ENCODE measurements around the gene HCAR3.
"Not testable (repeated sequence)": the region's sequence is repeated elsewhere in the genome, so short reads cannot be mapped to it uniquely, and the experiment has no call there.

The HCAR3 gene

GRCh38 chr12:122716658-122717057 lies at the start of gene HCAR3:
TSS of gene HCAR3 (minus strand) at chr12:122716811. CDS start at chr12:122716737, 74 bp downstream.
- peak; percentile 47 for DNase-seq (ENCODE audit: low read depth)

- DNase-seq (ENCODE audit: low read depth), result no peak
These were observed 41.0 kb upstream of the HCAR3 start for GRCh38 chr12:122757568-122757967.

- no peak for DNase-seq (ENCODE audit: low read depth)
These were observed 38.2 kb upstream of the HCAR3 start for GRCh38 chr12:122754790-122755189.

- peak; percentile 8 for DNase-seq (ENCODE audit: low read depth)
These were observed 36.7 kb upstream of the HCAR3 start for GRCh38 chr12:122753319-122753650.

GRCh38 chr12:122752464-122753318 lies 36.1 kb upstream of the HCAR3 start, which contains the start of gene DENR:
TSS of gene DENR (plus strand) at chr12:122752824. CDS start at chr12:122753702, 878 bp downstream.
- DNase-seq (ENCODE audit: low read depth), result peak; percentile 96

GRCh38 chr12:122750781-122751515 lies 34.3 kb upstream of the HCAR3 start:
- not testable (repeated sequence) for DNase-seq (ENCODE audit: low read depth)

- DNase-seq (ENCODE audit: low read depth), result no peak
These were observed 33.1 kb upstream of the HCAR3 start for GRCh38 chr12:122749569-122750332.

- DNase-seq (ENCODE audit: low read depth), result no peak
These were observed 30.9 kb upstream of the HCAR3 start for GRCh38 chr12:122747224-122748135.

GRCh38 chr12:122743895-122744525 lies 27.4 kb upstream of the HCAR3 start:
- DNase-seq (ENCODE audit: low read depth), result no peak

GRCh38 chr12:122740351-122740750 lies 23.7 kb upstream of the HCAR3 start:
- DNase-seq (ENCODE audit: low read depth), result peak; percentile 8

GRCh38 chr12:122738571-122738970 lies 22.0 kb upstream of the HCAR3 start:
- no peak for DNase-seq (ENCODE audit: low read depth)

GRCh38 chr12:122732611-122733010 lies 16.0 kb upstream of the HCAR3 start:
- DNase-seq (ENCODE audit: low read depth), result no peak

- no peak for DNase-seq (ENCODE audit: low read depth)
These were observed 15.6 kb upstream of the HCAR3 start for GRCh38 chr12:122732170-122732569.

GRCh38 chr12:122730215-122731014 lies 13.8 kb upstream of the HCAR3 start, which contains the start of gene HCAR1:
TSS of gene HCAR1 (minus strand) at chr12:122730844. CDS start at chr12:122730339, 505 bp downstream.
- DNase-seq (ENCODE audit: low read depth), result peak; percentile 47

- DNase-seq (ENCODE audit: low read depth), result no peak
These were observed 13.1 kb upstream of the HCAR3 start for GRCh38 chr12:122729583-122730214.

GRCh38 chr12:122726080-122726558 lies 9.5 kb upstream of the HCAR3 start:
- DNase-seq (ENCODE audit: low read depth), result peak; percentile 43

- no peak for DNase-seq (ENCODE audit: low read depth)
These were observed 9.0 kb upstream of the HCAR3 start for GRCh38 chr12:122725452-122726079.

GRCh38 chr12:122724641-122725243 lies 8.1 kb upstream of the HCAR3 start:
- DNase-seq (ENCODE audit: low read depth), result no peak
